Stimulated activated naive CD4-positive, alpha-beta T cell treated with Interleukin-2 at 50 U/mL for 16 hours (primary cell): ENCODE results near the gene PRDM16.

Experiments used
- DNase-seq: peaks from one replicate; lab custom pipeline; 2025; lab: John Stamatoyannopoulos, UW

PRDM16 gene

DNA sequence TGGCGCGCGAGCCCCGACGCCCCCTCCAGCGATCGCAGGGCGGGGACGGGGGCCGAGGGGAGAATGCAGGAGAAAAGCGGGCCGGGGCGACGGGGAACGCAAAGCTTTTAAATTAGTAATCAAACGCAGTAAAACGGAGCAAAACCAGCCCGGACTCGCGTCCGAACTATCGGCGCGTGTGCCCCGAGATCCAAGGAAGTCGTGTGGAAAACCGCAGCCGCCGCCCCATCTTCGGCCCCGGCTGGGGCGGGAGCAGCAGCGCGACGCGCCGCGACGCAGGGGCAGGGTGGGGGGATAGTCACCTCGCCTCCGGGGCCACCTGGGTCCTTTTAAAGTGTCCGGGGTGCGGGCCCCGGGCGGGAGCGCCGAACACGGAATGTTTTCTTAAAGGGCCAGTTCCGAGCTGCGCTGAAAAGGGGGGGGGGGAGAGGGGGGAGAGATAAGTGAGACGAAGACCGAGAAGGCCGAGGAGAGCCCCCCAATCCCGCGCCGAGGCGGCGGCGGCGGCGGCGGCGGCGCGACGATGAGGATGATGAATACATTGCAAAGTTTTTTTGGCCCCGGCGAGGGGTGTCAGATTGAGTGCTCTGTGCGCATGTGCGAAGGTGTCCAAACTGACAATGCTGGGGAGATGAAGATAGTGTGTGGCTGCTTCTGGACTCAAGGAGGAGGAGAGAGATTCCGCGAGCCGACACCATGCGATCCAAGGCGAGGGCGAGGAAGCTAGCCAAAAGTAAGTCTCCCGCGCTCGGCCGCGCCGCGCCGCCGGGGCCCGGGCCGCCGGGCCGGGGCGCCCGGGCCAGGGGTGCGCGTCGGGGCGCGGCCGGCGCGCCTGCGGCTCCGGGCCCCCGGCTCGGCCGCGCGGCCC, at the start of gene PRDM16:
TSS of gene PRDM16 (plus strand) at position 640 of the 868 bp plus-strand sequence. CDS start at position 697, 57 bp downstream.
- DNase-seq = no peak

DNA sequence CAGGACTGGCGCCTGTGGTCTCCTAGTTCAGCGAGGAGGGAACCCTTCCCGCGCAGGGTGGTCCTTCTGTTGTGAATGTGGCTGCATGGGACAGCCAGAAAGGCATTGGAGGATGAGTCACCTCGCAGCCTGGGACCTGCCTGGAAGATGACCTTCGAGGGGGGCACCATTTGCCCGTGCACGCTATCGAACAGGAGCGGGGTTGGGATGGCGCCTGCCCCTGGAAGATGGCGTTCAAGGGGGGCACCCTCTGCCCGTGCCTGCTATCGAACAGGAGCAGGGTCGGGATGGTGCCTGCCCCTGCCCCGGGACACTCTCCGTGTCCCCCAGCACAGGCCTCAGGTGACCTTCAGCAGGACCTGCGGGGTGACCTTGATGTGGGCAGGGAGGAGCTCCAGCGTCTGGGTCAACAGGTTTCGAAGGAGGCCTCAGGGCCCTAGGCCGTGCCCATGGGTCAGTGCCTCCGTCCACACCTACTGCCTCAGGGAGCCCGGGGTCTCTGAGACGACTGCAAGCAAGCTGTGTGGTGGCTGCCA, 49.4 kb upstream of the PRDM16 start:
- no peak for DNase-seq

GRCh38 chr1:3020263-3020909, 48.6 kb upstream of the PRDM16 start:
- DNase-seq = no peak

DNA sequence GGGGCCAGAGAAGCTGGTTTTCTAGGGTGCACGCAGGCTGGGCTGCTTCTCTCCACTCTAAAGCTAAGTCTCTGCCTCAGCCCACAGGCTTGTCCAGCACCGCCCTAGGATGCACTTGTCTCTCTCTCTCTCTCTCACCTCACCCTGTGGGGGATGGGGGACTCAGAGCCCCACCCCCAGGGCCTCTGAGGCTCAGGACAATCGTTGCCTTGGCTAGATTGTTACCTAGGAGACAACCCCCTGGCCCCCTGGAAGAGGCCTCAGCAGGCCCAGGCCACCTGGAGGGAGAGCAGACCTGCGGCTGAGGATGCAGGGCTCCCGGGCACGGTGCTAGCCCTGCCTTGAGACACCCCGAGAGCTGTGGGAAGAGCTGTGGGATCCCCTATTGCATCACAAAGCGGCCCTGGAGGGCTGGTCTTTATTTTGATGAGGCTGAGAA, 47.8 kb upstream of the PRDM16 start, which contains the start of gene ACTRT2:
TSS of gene ACTRT2 (plus strand) at position 235 of the 439 bp plus-strand sequence. CDS start 220 bp downstream, outside the sequence.
- no peak for DNase-seq

GRCh38 chr1:3021801-3022401, 47.1 kb upstream of the PRDM16 start:
- no peak for DNase-seq

- no peak for DNase-seq
Observed at GRCh38 chr1:3022511-3022973, 46.5 kb upstream of the PRDM16 start.

GRCh38 chr1:3022976-3023375, 46.0 kb upstream of the PRDM16 start:
- no peak for DNase-seq

DNA sequence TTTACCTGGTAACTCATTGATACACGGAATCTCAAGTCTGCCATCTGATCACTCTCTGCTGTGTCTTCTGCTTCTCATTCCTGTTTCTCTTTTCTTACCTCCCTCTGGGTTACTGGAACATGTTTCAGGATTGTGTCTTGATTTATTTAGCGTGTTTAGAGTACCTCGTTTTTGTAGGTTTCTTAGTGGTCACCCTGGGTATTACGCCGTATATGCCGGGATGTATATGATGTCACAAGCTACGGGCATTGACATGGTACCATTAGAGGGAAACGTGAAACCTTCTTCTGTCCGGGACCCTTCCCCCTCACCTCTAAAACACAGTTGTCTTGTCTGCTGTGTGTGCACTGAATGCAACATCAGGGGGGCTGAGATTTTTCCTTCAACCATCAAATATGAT, 45.0 kb upstream of the PRDM16 start:
- DNase-seq = no peak

GRCh38 chr1:3024588-3024987, 44.4 kb upstream of the PRDM16 start:
- DNase-seq = no peak

- DNase-seq = no peak
Observed at GRCh38 chr1:3026124-3026523, 42.9 kb upstream of the PRDM16 start.

- DNase-seq = no peak
Observed at GRCh38 chr1:3026581-3027391, 42.2 kb upstream of the PRDM16 start.

DNA sequence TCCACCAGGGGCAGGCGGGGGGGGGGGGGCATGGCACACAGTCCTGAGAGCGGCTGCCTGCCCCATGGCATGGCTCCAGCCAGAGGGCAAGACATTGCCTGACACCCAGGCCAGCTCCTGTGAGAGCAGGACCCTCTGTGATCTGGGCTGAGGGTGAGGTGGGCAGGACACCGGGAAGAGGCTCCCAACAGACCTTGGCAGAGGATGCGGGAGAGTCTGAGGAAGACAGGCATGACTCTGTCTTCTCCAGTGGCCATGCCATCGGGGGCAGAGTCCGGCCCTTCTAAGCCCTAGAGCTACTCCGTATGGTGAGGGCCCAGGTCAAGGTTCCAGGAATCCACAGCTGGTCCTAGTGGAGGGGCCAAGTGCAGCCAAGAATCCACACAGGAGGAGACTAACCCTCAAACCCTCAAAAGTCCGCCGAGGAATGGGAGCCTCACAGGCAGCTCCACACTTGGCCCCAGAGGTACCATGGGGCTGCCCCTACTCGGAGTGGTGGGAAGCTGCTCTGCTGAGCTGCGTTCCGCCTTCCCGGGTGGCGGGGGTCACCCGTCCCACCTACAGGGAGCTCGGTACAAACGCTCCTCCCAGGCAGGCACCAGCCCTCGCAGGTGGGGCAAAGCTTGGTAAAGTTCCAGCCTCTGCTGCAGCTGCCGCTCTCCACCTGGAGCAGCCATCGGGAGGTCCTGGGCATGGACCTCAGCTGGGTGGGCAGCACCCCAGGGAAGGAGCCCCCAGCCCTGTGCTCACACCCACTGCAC, 41.2 kb upstream of the PRDM16 start:
- no peak for DNase-seq

GRCh38 chr1:3028531-3029282, 40.3 kb upstream of the PRDM16 start:
- DNase-seq = no peak

- no peak for DNase-seq
Observed at GRCh38 chr1:3029481-3029961, 39.5 kb upstream of the PRDM16 start.

DNA sequence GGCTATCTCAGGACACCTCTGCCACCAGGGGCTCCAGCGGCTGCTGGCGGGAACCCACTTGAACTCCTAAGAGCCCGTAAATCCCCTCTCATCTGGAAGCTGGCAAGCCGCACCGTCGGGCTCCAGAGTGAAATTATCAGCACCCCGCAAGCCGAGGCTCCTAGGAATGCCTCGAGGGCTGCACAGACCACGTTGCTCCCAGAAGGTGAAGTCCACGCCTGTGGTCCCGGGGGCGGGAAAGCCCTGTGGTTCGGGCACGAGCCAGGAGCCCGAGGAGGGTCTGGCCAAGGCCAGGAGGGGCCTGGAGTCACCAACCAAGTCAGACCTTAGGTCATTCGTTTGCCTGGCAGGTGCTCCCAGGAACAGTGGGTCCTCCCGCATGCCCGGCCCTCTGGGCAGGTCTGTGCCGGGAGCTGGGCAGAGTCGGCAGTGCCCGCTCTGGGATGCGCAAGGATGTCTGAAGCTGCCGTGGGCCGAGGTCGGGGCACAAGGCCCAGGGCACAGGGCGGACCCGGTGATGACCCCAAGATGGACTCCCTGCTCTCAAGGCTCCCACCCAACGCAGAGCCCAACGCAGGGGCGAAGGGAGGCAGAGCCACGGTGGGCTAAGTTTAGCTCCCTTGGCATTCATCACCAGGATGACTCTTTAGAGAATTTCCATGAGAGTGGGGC, 38.9 kb upstream of the PRDM16 start:
- no peak for DNase-seq

DNA sequence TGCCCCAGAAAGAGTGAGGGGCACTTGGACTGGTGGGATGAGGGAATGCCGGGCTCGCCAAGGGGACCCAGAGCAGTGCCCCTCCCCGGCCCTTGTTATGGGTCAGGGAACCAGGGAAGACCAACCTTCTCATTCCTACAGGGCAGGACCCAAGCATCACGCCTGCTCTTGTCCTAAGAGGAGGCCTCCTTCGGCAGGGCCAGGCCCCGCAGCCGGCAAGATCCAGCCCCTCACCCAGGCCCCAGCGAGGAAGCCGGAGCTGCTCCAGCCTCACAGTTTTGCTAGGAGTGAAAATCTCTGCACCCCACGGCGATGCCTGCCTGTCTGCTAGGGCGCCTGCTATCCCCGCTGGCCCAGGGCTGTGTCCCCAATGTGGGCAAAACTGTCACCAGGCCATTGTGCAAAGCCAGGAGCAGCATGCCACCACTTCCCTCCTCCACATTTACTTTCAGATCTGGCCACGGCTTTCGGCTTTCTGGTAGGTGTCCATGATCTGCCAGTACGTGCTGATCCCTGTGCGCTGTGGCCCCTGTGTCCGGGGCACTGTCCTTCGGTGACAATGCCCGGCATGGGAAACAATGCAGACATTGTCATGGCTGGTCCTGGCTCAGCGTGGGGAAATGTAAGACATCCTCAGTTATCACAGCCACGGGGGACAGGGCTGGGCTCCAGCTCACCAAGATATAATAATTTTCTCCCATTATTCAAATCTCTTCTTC, 38.2 kb upstream of the PRDM16 start:
- DNase-seq = no peak

- no peak for DNase-seq
Observed at GRCh38 chr1:3031401-3032221, 37.4 kb upstream of the PRDM16 start.
